CD4-positive, alpha-beta memory T cell (primary cell): ENCODE data around the gene MYH3. TPM values are rescaled to one million over a fixed set of nuclear protein-coding genes. Genes with fewer than 3 reads are reported as not detected.

Source experiments
- CTCF ChIA-PET: fragments of 350-600 bp; sonication (Branson Sonifier 250); formaldehyde crosslinking; loops from one replicate; lab custom pipeline; 2021; ENCODE audit warnings: inconsistent platforms; ENCODE audit not compliant: partially characterized antibody; lab: Charles Lee
- POLR2A ChIA-PET: fragments of 350-600 bp; sonication (Branson Sonifier 250); formaldehyde crosslinking; loops from one replicate; lab custom pipeline; 2021; ENCODE audit not compliant: partially characterized antibody; lab: Charles Lee
- DNase-seq, 5 donors: peaks; one replicate each; pipeline versions ENCODE4 v3.0.0 to v3.0.0-alpha.2; 2020 to 2022; ENCODE audit warnings: mixed read lengths in 1 of 5
- H3K27ac ChIP-seq: one replicate; pipeline ENCODE4 v1.7.0; 2013; ENCODE audit warnings: low read depth, low read length
- H3K27me3 ChIP-seq: 2 replicates; pipeline ENCODE4 v1.7.0; 2013; ENCODE audit warnings: mild to moderate bottlenecking, low read length, moderate library complexity; ENCODE audit not compliant: insufficient read depth
- H3K36me3 ChIP-seq: 2 replicates; pipeline ENCODE4 v1.7.0; 2013; ENCODE audit warnings: mild to moderate bottlenecking, low read length, moderate library complexity; ENCODE audit not compliant: insufficient read depth
- H3K4me1 ChIP-seq: 2 replicates; pipeline ENCODE4 v1.7.0; 2013; ENCODE audit warnings: mild to moderate bottlenecking, low read length, moderate library complexity; ENCODE audit not compliant: insufficient read depth
- H3K4me3 ChIP-seq, 2 donors: one replicate each; pipeline ENCODE4 v1.7.0; 2013; ENCODE audit warnings: low read length in 2 of 2, mild to moderate bottlenecking in 1 of 2
- H3K9me3 ChIP-seq, 2 donors: one replicate each; pipeline ENCODE4 v1.7.0; 2013; ENCODE audit warnings: low read length in 2 of 2, control low read depth in 1 of 2; ENCODE audit not compliant: control insufficient read depth in 1 of 2
- H3K27ac Mint-ChIP-seq, 7 donors: one replicate each; pipeline ENCODE4 v1.8.0; 2020 to 2021; ENCODE audit warnings: mixed read lengths in 7 of 7, mild to moderate bottlenecking in 6 of 7, inconsistent platforms in 3 of 7, moderate library complexity in 3 of 7
- H3K27me3 Mint-ChIP-seq, 2 donors: one replicate each; pipeline ENCODE4 v1.8.0; 2020 to 2021; ENCODE audit warnings: mixed read lengths in 2 of 2
- H3K36me3 Mint-ChIP-seq, 2 donors: one replicate each; pipeline ENCODE4 v1.8.0; 2020 to 2021; ENCODE audit warnings: mixed read lengths in 2 of 2, inconsistent platforms in 1 of 2, mild to moderate bottlenecking in 1 of 2
- H3K4me1 Mint-ChIP-seq, 4 donors: one replicate each; pipeline ENCODE4 v1.8.0; 2020 to 2021; ENCODE audit warnings: mixed read lengths in 4 of 4, mild to moderate bottlenecking in 1 of 4
- H3K4me3 Mint-ChIP-seq, 8 donors: one replicate each; pipeline ENCODE4 v1.8.0; 2020 to 2021; ENCODE audit warnings: mixed read lengths in 8 of 8, mild to moderate bottlenecking in 7 of 8, moderate library complexity in 6 of 8, inconsistent platforms in 3 of 8
- H3K9me3 Mint-ChIP-seq, 8 donors: one replicate each; pipeline ENCODE4 v1.8.0; 2020 to 2021; ENCODE audit warnings: mixed read lengths in 8 of 8, mild to moderate bottlenecking in 5 of 8, inconsistent platforms in 3 of 8, moderate library complexity in 1 of 8
- intact Hi-C: fragments of 100-400 bp; cut with micrococcal nuclease; formaldehyde crosslinking; loops from one replicate; pipeline ENCODE4 v1.15.1; 2023
- polyA plus RNA-seq, 2 donors: library from polyadenylated mRNA; unstranded; fragments of 300-500 nt; fragmentation: Illumina TruSeq; gene quantifications; one replicate each; pipeline ENCODE4 v1.2.3, GENCODE V29; 2021
- total RNA-seq, 2 experiments: library from RNA; stranded (reverse); gene quantifications; one replicate each; pipeline ENCODE4 v1.2.3, GENCODE V29; 2021

The MYH3 gene
- total and polyA plus RNA-seq, 4 experiments from 2014 or later, result 0.47 to 11.5 (median 8.6) TPM; not detected in 1

DNA sequence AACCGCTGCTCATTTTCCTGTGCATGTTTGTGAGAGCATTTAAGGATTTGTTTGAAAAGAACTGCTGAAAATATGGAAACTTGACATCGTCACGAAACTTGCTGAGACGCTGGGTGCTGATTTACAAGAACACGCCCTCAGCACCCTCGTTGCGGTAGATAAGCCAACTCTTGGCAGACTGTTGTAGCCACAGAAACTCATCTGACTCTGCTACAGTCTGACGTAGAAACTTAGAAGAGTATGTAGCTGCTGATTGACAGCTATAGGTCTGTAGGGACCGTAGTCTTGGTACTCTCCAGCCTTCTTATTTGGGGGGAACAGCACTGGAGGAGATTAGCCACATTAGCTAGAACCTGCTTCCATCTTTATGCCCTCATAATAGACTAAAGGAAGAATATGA, 71.6 kb downstream of the MYH3 start:
- H3K36me3 Mint-ChIP-seq, result no peaks in the 10 kb centered on the region
- CTCF ChIA-PET, result interaction anchor here (0.6 to 2.6 kb wide), 3 partner anchors 32 to 403 kb away, joined by 3 to 11 read pairs (median 4); no protein-coding TSS in a partner anchor
- intact Hi-C loops, result no loop called here

DNA sequence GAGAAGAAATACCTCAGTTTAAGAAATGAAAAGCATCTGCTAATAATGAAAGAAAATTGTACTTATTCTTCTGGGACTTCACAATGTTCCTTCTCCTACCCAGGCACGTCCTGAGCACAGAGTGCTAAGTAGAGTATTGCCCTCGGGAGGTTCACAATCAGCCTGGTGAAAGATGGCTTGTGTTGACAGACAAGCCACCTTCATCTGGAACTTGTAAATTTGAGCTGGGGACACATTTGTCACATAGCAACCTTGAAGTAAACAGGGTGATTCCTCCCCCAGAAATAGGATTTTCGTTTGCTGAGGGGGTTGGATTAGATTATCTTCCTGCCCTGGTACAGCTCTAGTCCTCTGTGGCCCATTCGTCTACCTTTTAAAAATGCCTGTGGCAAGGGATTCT, 73.3 kb downstream of the MYH3 start:
- no peak overlapping the region for H3K4me3 ChIP-seq
- DNase-seq, result no peak
- POLR2A ChIA-PET, result no interaction called here
- Mint-ChIP-seq H3K36me3 (no peaks in the 10 kb centered on the region), H3K4me1 (no peaks in the 10 kb centered on the region), H3K4me3 (no peak overlapping the region), H3K27ac (no peak overlapping the region), H3K9me3 (no peaks in the 10 kb centered on the region), H3K27me3 (peaks cover 13 to 15% of the 10 kb centered on the region in 2 donors)
- H3K36me3 ChIP-seq, result no peaks in the 10 kb centered on the region
- no peaks in the 10 kb centered on the region for H3K4me1 ChIP-seq
- CTCF ChIA-PET, result interaction anchor here (0.5 to 2.6 kb wide), 2 partner anchors 32 to 33 kb away, joined by 3 to 11 read pairs; no protein-coding TSS in a partner anchor
- no peak overlapping the region for H3K27ac ChIP-seq
- H3K27me3 ChIP-seq, result no peaks in the 10 kb centered on the region
- no peaks in the 10 kb centered on the region for H3K9me3 ChIP-seq
- intact Hi-C loops, result no loop called here

More for the DNA sequence above, 71.6 kb downstream of the MYH3 start:
- Mint-ChIP-seq H3K27ac (no peak overlapping the region), H3K27me3 (peaks cover 13 to 17% of the 10 kb centered on the region in 2 donors), H3K9me3 (no peaks in the 10 kb centered on the region), H3K4me3 (no peak overlapping the region), H3K4me1 (no peaks in the 10 kb centered on the region)
- Histone ChIP-seq H3K27ac (no peak overlapping the region), H3K36me3 (no peaks in the 10 kb centered on the region), H3K9me3 (no peaks in the 10 kb centered on the region), H3K4me1 (no peaks in the 10 kb centered on the region), H3K27me3 (no peaks in the 10 kb centered on the region), H3K4me3 (no peak overlapping the region)
- POLR2A ChIA-PET, result no interaction called here
- DNase-seq, result no peak

DNA sequence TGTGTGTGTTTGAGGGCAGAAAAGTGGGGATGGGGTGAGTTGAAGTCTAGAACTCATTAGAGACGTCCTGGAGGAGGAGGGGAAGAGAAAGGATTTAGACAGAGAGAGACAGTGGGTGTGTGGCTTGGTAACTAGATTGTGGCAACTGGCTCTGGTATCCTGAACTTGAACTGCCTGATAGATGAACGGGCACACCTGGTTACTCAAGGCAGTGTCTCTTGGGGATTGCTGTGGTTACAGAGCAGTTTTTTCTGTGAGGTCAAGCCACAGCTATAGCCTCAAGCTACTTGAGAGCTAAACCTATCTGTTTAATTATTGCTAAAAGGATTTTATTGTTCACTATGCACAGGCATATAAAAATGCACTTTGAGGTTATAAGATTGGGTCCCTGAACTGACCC, 77.8 kb downstream of the MYH3 start:
- H3K4me3 Mint-ChIP-seq, result no peak overlapping the region
- H3K27ac Mint-ChIP-seq, result no peak overlapping the region
- Histone ChIP-seq H3K36me3 (no peaks in the 10 kb centered on the region), H3K9me3 (no peaks in the 10 kb centered on the region), H3K27me3 (no peaks in the 10 kb centered on the region), H3K4me1 (no peaks in the 10 kb centered on the region), H3K27ac (no peak overlapping the region), H3K4me3 (no peak overlapping the region)
- H3K9me3 Mint-ChIP-seq, result peaks cover 0 to 2% (median 0%) of the 10 kb centered on the region in 8 donors
- CTCF ChIA-PET, result interaction anchor here (1.0 to 1.1 kb wide), 2 partner anchors 10 to 38 kb away, joined by 3 to 4 read pairs; no protein-coding TSS in a partner anchor
- H3K4me1 Mint-ChIP-seq, result no peaks in the 10 kb centered on the region
- DNase-seq, result no peak
- POLR2A ChIA-PET, result no interaction called here
- peaks cover 3 to 13% of the 10 kb centered on the region in 2 donors for H3K27me3 Mint-ChIP-seq
- H3K36me3 Mint-ChIP-seq, result no peaks in the 10 kb centered on the region
- intact Hi-C loops, result no loop called here

Other genes starting within 250 kb of the MYH3 start
- gene MYH8, start 235.4 kb downstream of the MYH3 start, total RNA-seq, result not detected
- not detected for gene MYH8, start 235.4 kb downstream of the MYH3 start, polyA plus RNA-seq
- gene MYH4, start 187.8 kb downstream of the MYH3 start, total RNA-seq, result not detected
- gene MYH4, start 187.8 kb downstream of the MYH3 start, polyA plus RNA-seq, result not detected
- gene MYH1, start 138.8 kb downstream of the MYH3 start, total RNA-seq, result not detected
- gene MYH1, start 138.8 kb downstream of the MYH3 start, polyA plus RNA-seq, result not detected
- gene MYH2, start 107.7 kb downstream of the MYH3 start, total RNA-seq, result not detected
- not detected for gene MYH2, start 107.7 kb downstream of the MYH3 start, polyA plus RNA-seq
- gene SCO1, start 40.2 kb upstream of the MYH3 start, total RNA-seq, result 10 to 100 TPM; 26.0 to 26.1 TPM
- gene SCO1, start 40.2 kb upstream of the MYH3 start, polyA plus RNA-seq, result 10 to 100 TPM; 12.9 to 20.2 TPM
- 10 to 100 TPM; 45.5 to 46.7 TPM for gene ADPRM, start 40.3 kb upstream of the MYH3 start, total RNA-seq
- 10 to 100 TPM; 50.0 to 55.0 TPM for gene ADPRM, start 40.3 kb upstream of the MYH3 start, polyA plus RNA-seq
- 1 to 10 TPM; 1.8 to 3.0 TPM for gene TMEM220, start 72.7 kb upstream of the MYH3 start, total RNA-seq
- gene TMEM220, start 72.7 kb upstream of the MYH3 start, polyA plus RNA-seq, result 1 to 10 TPM; 2.8 to 3.5 TPM
- not detected for gene TMEM238L, start 146.8 kb upstream of the MYH3 start, total RNA-seq
- gene TMEM238L, start 146.8 kb upstream of the MYH3 start, polyA plus RNA-seq, result not detected
- not detected for gene PIRT, start 180.8 kb upstream of the MYH3 start, total RNA-seq
- not detected for gene PIRT, start 180.8 kb upstream of the MYH3 start, polyA plus RNA-seq